ENCODE data around the gene RPL23.

RPL23 gene

DNA sequence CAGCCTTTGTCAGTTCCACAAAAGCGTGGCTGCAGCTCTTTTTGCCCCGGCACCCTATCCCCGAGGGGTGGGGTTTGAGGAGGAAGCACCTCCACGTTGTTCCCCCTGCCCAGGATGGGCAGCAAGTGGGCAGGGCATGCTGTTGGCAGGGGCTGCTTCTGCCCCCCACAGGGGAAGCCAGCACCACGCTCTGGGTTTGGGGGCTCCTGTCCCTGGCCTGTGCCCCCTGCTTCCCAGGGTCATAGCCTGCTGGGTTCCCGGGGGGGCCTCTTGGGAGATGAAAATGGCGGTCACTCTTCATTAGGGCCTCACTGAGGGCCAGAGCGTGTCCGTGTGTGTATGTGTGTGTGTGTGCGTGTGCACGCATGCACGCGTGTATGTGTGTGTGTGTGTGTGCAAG, 39.1 kb upstream of the RPL23 start:
- no peak overlapping the region for H2BK5ac ChIP-seq (ENCODE audit: low read length)
- H4K8ac ChIP-seq (ENCODE audit: low read depth, low read length) = peak overlapping the region; percentile 88
- H3K4ac ChIP-seq (ENCODE audit: low read length) = no peak overlapping the region
- DNase-seq (ENCODE audit: low spot score) = no peak
- H3K9ac ChIP-seq (ENCODE audit: low read depth, low read length, poor library complexity) = peak overlapping the region; percentile 44
- peaks cover 0 to 19% of the 10 kb centered on the region in 2 donors for H3K4me1 ChIP-seq (ENCODE audit: control insufficient read depth in 2 of 2, insufficient read depth in 1 of 2, low read depth in 1 of 2, low read length in 2 of 2)
- no peak overlapping the region for H2BK12ac ChIP-seq (ENCODE audit: low read length)
- no peak overlapping the region for H3K14ac ChIP-seq (ENCODE audit: low read length)
- H3K23ac ChIP-seq (ENCODE audit: low read depth, low read length, poor library complexity) = no peak overlapping the region
- H2AFZ ChIP-seq (ENCODE audit: low read length) = no peak overlapping the region
- no peaks in the 10 kb centered on the region for H3K9me3 ChIP-seq (replicated peaks in 1 of 2; ENCODE audit: control insufficient read depth in 2 of 2, insufficient read depth in 1 of 2, low read depth in 1 of 2, low read length in 2 of 2)
- no peak overlapping the region for H2BK15ac ChIP-seq (ENCODE audit: low read length)
- peak overlapping the region; percentile 11 for H3K18ac ChIP-seq (ENCODE audit: low read length)
- H3K4me3 ChIP-seq (ENCODE audit: low read length in 2 of 2) = no peak overlapping the region
- H4K91ac ChIP-seq (ENCODE audit: low read depth, low read length, poor library complexity) = no peak overlapping the region
- H3K27me3 ChIP-seq (ENCODE audit: control insufficient read depth in 3 of 3, insufficient read depth in 3 of 3, low read depth in 1 of 3, low read length in 3 of 3) = no peaks in the 10 kb centered on the region
- no peak overlapping the region for H3K27ac ChIP-seq (replicated peaks; ENCODE audit: low read length)
- peaks cover 5% of the 10 kb centered on the region for H3K79me1 ChIP-seq (ENCODE audit: low read depth, low read length)
- no CpG with 5 or more reads among the region's 13 CpGs for WGBS, 2 donors (ENCODE audit: extremely low coverage in 2 of 2, insufficient read length in 2 of 2, insufficient replicate concordance in 1 of 2)
- H2BK120ac ChIP-seq (ENCODE audit: low read depth, low read length) = no peak overlapping the region
- H3K36me3 ChIP-seq (replicated peaks in 1 of 2; ENCODE audit: control insufficient read depth in 2 of 2, insufficient read depth in 2 of 2, low read length in 2 of 2) = peaks cover 11 to 82% of the 10 kb centered on the region in 2 donors
- no peak overlapping the region for H2AK5ac ChIP-seq (ENCODE audit: low read depth, low read length)
- no peak overlapping the region for H3K4me2 ChIP-seq (ENCODE audit: insufficient read depth, low read length, poor library complexity, severe bottlenecking)

- no peak overlapping the region for H4K8ac ChIP-seq (ENCODE audit: low read depth, low read length)
- no peak overlapping the region for H3K27ac ChIP-seq (replicated peaks; ENCODE audit: low read length)
- no peak overlapping the region for H4K91ac ChIP-seq (ENCODE audit: low read depth, low read length, poor library complexity)
- peaks cover 11 to 82% of the 10 kb centered on the region in 2 donors for H3K36me3 ChIP-seq (replicated peaks in 1 of 2; ENCODE audit: control insufficient read depth in 2 of 2, insufficient read depth in 2 of 2, low read length in 2 of 2)
- H3K23ac ChIP-seq (ENCODE audit: low read depth, low read length, poor library complexity) = no peak overlapping the region
- no peak overlapping the region for H3K4me2 ChIP-seq (ENCODE audit: insufficient read depth, low read length, poor library complexity, severe bottlenecking)
- no peak overlapping the region for H3K14ac ChIP-seq (ENCODE audit: low read length)
- no peaks in the 10 kb centered on the region for H3K27me3 ChIP-seq (ENCODE audit: control insufficient read depth in 3 of 3, insufficient read depth in 3 of 3, low read depth in 1 of 3, low read length in 3 of 3)
- H2AK5ac ChIP-seq (ENCODE audit: low read depth, low read length) = no peak overlapping the region
- H2BK5ac ChIP-seq (ENCODE audit: low read length) = no peak overlapping the region
- no CpG with 5 or more reads among the region's 4 CpGs for WGBS, 2 donors (ENCODE audit: extremely low coverage in 2 of 2, insufficient read length in 2 of 2, insufficient replicate concordance in 1 of 2)
- no peak for DNase-seq (ENCODE audit: low spot score)
- H3K9me3 ChIP-seq (replicated peaks in 1 of 2; ENCODE audit: control insufficient read depth in 2 of 2, insufficient read depth in 1 of 2, low read depth in 1 of 2, low read length in 2 of 2) = no peaks in the 10 kb centered on the region
- H3K9ac ChIP-seq (ENCODE audit: low read depth, low read length, poor library complexity) = peak overlapping the region; percentile 9
- H2BK120ac ChIP-seq (ENCODE audit: low read depth, low read length) = no peak overlapping the region
- H3K4me1 ChIP-seq (ENCODE audit: control insufficient read depth in 2 of 2, insufficient read depth in 1 of 2, low read depth in 1 of 2, low read length in 2 of 2) = peaks cover 1 to 16% of the 10 kb centered on the region in 2 donors
- no peak overlapping the region for H2BK12ac ChIP-seq (ENCODE audit: low read length)
- no peak overlapping the region for H2BK15ac ChIP-seq (ENCODE audit: low read length)
- no peak overlapping the region for H3K4me3 ChIP-seq (ENCODE audit: low read length in 2 of 2)
- H3K18ac ChIP-seq (ENCODE audit: low read length) = no peak overlapping the region
- H3K4ac ChIP-seq (ENCODE audit: low read length) = no peak overlapping the region
- H3K79me1 ChIP-seq (ENCODE audit: low read depth, low read length) = peaks cover 5% of the 10 kb centered on the region
- no peak overlapping the region for H2AFZ ChIP-seq (ENCODE audit: low read length)
These were observed 38.6 kb upstream of the RPL23 start for GRCh38 chr17:38892083-38892482.

- DNase-seq (ENCODE audit: low spot score) = no peak
- Histone ChIP-seq H2BK120ac (ENCODE audit: low read depth, low read length) (no peak overlapping the region), H2BK15ac (ENCODE audit: low read length) (no peak overlapping the region), H3K18ac (ENCODE audit: low read length) (no peak overlapping the region), H3K9me3 (replicated peaks in 1 of 2; ENCODE audit: control insufficient read depth in 2 of 2, insufficient read depth in 1 of 2, low read depth in 1 of 2, low read length in 2 of 2) (no peaks in the 10 kb centered on the region), H2AK5ac (ENCODE audit: low read depth, low read length) (no peak overlapping the region), H3K4me3 (ENCODE audit: low read length in 2 of 2) (no peak overlapping the region), H3K9ac (ENCODE audit: low read depth, low read length, poor library complexity) (no peak overlapping the region), H2BK5ac (ENCODE audit: low read length) (no peak overlapping the region), H3K36me3 (replicated peaks in 1 of 2; ENCODE audit: control insufficient read depth in 2 of 2, insufficient read depth in 2 of 2, low read length in 2 of 2) (peaks cover 12 to 81% of the 10 kb centered on the region in 2 donors), H3K27me3 (ENCODE audit: control insufficient read depth in 3 of 3, insufficient read depth in 3 of 3, low read depth in 1 of 3, low read length in 3 of 3) (no peaks in the 10 kb centered on the region), H2AFZ (ENCODE audit: low read length) (no peak overlapping the region), H3K4me2 (ENCODE audit: insufficient read depth, low read length, poor library complexity, severe bottlenecking) (no peak overlapping the region), H3K4me1 (ENCODE audit: control insufficient read depth in 2 of 2, insufficient read depth in 1 of 2, low read depth in 1 of 2, low read length in 2 of 2) (peaks cover 7 to 14% of the 10 kb centered on the region in 2 donors), H4K8ac (ENCODE audit: low read depth, low read length) (no peak overlapping the region), H2BK12ac (ENCODE audit: low read length) (no peak overlapping the region), H3K4ac (ENCODE audit: low read length) (no peak overlapping the region), H3K14ac (ENCODE audit: low read length) (no peak overlapping the region), H4K91ac (ENCODE audit: low read depth, low read length, poor library complexity) (no peak overlapping the region), H3K27ac (replicated peaks; ENCODE audit: low read length) (no peak overlapping the region), H3K23ac (ENCODE audit: low read depth, low read length, poor library complexity) (no peak overlapping the region), H3K79me1 (ENCODE audit: low read depth, low read length) (peaks cover 5% of the 10 kb centered on the region)
- WGBS, 2 donors (ENCODE audit: extremely low coverage in 2 of 2, insufficient read length in 2 of 2, insufficient replicate concordance in 1 of 2) = no CpG with 5 or more reads among the region's 8 CpGs
These were observed 37.9 kb upstream of the RPL23 start for GRCh38 chr17:38891441-38891840.

DNA sequence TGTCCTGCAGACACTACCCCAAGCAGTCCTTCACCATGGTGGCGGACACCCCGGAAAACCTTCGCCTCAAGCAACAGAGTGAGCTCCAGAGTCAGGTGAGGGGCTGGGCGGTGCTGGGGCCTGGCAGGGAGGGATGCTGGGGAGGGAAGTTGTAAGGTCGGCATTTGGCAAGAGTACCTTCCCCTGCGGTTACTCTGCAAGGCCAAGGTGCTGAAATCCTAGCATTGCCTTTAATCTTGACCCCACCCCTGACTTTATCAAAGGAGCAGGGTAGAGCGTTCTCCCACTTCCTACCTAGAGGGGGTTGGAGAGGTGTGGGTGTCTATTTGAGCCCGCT, 36.9 kb upstream of the RPL23 start:
- H3K4me1 ChIP-seq (ENCODE audit: control insufficient read depth in 2 of 2, insufficient read depth in 1 of 2, low read depth in 1 of 2, low read length in 2 of 2) = peaks cover 17 to 18% of the 10 kb centered on the region in 2 donors
- H3K36me3 ChIP-seq (replicated peaks in 1 of 2; ENCODE audit: control insufficient read depth in 2 of 2, insufficient read depth in 2 of 2, low read length in 2 of 2) = peaks cover 12 to 74% of the 10 kb centered on the region in 2 donors
- no peak overlapping the region for H2BK5ac ChIP-seq (ENCODE audit: low read length)
- DNase-seq (ENCODE audit: low spot score) = no peak
- no peak overlapping the region for H3K9ac ChIP-seq (ENCODE audit: low read depth, low read length, poor library complexity)
- H3K27ac ChIP-seq (replicated peaks; ENCODE audit: low read length) = no peak overlapping the region
- no peak overlapping the region for H2AFZ ChIP-seq (ENCODE audit: low read length)
- no peaks in the 10 kb centered on the region for H3K9me3 ChIP-seq (replicated peaks in 1 of 2; ENCODE audit: control insufficient read depth in 2 of 2, insufficient read depth in 1 of 2, low read depth in 1 of 2, low read length in 2 of 2)
- H3K4ac ChIP-seq (ENCODE audit: low read length) = no peak overlapping the region
- no peak overlapping the region for H3K4me2 ChIP-seq (ENCODE audit: insufficient read depth, low read length, poor library complexity, severe bottlenecking)
- no peak overlapping the region for H4K91ac ChIP-seq (ENCODE audit: low read depth, low read length, poor library complexity)
- H3K27me3 ChIP-seq (ENCODE audit: control insufficient read depth in 3 of 3, insufficient read depth in 3 of 3, low read depth in 1 of 3, low read length in 3 of 3) = no peaks in the 10 kb centered on the region
- no CpG with 5 or more reads among the region's 8 CpGs for WGBS, 2 donors (ENCODE audit: extremely low coverage in 2 of 2, insufficient read length in 2 of 2, insufficient replicate concordance in 1 of 2)
- H3K18ac ChIP-seq (ENCODE audit: low read length) = no peak overlapping the region
- no peak overlapping the region for H3K14ac ChIP-seq (ENCODE audit: low read length)
- peaks cover 6% of the 10 kb centered on the region for H3K79me1 ChIP-seq (ENCODE audit: low read depth, low read length)
- H3K4me3 ChIP-seq (ENCODE audit: low read length in 2 of 2) = no peak overlapping the region
- no peak overlapping the region for H2BK12ac ChIP-seq (ENCODE audit: low read length)
- no peak overlapping the region for H2BK15ac ChIP-seq (ENCODE audit: low read length)
- no peak overlapping the region for H3K23ac ChIP-seq (ENCODE audit: low read depth, low read length, poor library complexity)
- no peak overlapping the region for H2AK5ac ChIP-seq (ENCODE audit: low read depth, low read length)
- H2BK120ac ChIP-seq (ENCODE audit: low read depth, low read length) = no peak overlapping the region
- H4K8ac ChIP-seq (ENCODE audit: low read depth, low read length) = no peak overlapping the region
